SH-SY5Y (cell line): ENCODE data around the gene HEPACAM2.

Experiments used
- GATA2 ChIP-seq: IDR thresholded peaks from 2 replicates; pipeline ENCODE4 v1.6.1; 2011; ENCODE audit warnings: mild to moderate bottlenecking, low read depth, low read length
- GATA3 ChIP-seq: IDR thresholded peaks from 2 replicates; pipeline ENCODE4 v1.6.1; 2011; ENCODE audit warnings: low read depth, mild to moderate bottlenecking, low read length, moderate library complexity

The HEPACAM2 gene

DNA sequence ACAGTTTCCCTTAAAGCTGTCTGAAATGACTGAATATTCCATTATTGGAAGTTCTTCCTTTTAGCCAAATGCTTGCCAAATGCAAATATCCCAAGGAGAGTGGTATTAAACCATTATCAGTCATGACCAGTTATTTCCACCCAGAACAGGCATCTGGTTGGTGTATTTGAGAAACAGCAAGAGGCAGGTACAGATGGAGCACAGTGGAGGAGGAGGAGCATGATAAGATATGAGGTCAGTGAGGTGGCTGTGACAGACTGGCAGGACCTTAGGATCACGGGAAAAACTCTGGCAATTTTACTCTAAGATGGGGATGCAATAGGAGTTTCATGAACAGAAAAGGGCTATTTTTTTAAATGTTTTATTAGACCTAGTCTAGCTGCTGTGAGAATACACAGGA lies 6.4 kb downstream of the HEPACAM2 start:
- TF ChIP-seq GATA3 (no peak), GATA2 (no peak)

DNA sequence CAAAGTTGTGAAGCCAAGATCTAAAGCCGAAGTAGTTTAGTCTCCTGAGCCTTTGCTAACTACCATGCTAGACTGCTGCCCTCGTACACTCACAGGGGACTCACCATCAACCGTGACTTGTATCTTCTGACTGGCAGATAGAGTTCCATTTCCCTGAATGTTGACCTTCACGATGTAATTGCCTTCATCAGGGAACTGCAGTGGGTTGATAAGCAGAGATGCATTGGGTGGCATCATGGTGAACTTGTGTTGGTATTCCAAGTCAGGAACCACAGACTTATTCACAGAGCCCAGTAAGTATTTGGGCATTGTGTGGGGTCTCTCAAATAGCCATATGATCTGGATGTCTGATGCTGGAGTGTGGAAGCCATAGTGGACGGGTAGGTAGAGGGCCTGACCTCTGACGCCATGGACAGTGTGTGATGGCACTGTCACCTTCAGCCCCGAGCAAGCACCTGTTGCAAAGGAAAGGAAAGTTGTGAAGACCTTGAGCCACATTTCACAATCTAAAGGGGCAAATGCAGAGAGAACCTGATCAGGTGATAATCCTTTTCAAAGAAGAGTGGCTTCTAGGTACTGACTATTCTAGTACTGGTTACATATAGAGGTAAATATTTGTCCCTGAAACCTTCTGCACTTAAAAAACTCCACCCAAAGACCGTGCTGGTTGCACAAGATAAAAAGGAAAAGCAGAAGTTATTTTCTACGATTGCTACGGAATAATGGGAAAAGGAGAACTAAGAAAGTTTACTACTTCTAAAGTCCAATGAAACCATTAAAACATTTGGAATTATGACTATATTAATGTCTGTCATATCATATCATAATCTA lies 7.1 kb downstream of the HEPACAM2 start:
- no peak for TF ChIP-seq GATA3
- TF ChIP-seq GATA2: no peak

DNA sequence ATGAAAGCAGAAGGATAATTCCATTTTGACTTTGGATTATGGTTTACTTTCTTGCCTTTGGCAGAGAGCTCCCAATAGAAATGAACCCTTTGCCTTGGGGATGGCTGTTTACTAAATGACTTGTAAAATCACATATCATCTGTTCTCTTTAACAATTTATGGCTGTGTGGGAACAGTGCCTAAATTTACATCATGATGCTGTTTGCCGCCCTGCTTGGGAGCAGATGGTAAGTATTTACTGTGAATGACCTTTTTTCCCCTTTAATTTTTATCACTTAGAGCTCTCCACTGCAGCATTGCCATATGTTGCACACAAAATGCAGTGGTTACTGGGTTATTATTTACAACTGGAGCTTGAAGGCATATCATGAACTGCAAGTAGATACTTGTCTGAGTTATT lies 13.4 kb downstream of the HEPACAM2 start:
- TF ChIP-seq GATA3: no peak
- no peak for TF ChIP-seq GATA2

DNA sequence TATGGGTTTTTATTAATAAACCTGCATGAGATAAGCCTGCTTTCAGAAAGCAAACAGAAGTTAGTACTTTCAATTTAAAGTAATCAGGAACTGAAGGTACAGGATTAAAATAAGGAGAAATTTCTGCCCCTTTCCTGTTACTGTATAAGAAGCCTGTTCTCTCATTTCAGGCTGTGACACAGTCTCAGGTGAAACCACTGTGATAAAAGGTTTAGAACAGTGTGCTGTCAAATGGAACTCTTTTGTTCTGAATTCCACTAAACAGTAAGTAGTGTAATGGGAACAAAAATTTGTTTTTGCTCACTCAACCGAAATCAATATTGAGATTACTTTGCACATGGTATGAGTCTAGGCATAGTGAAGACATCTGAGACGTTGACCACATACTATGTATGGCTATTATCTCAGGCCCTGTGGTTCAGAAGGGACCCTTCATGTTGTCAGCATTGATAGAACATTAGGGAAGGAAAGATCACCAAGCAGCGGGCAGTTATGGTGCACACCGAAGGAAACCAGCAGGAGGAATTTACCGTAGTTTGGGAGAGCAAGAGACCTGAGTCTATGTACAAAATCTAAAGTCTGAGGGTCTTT lies 14.9 kb downstream of the HEPACAM2 start:
- no peak for TF ChIP-seq GATA3
- TF ChIP-seq GATA2: no peak

DNA sequence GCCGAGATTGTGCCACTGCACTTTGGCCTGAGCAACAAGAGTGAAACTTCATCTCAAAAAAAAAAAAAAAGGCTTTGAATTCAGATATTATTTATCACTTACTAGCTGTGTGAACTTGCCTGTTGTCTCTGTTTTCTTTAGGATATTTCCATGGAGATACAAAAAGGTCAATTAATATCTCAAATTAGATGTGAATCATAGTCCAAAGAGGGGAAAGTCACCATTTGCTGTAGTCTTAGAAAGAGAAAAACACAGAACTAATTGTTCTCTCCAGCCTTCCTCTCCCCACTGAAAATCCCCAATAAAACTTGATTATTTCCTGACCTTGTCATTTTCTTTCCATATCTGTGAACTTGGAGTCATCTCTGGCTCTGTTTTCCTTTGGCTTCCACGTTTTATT lies 21.2 kb downstream of the HEPACAM2 start:
- TF ChIP-seq GATA2: no peak
- no peak for TF ChIP-seq GATA3

DNA sequence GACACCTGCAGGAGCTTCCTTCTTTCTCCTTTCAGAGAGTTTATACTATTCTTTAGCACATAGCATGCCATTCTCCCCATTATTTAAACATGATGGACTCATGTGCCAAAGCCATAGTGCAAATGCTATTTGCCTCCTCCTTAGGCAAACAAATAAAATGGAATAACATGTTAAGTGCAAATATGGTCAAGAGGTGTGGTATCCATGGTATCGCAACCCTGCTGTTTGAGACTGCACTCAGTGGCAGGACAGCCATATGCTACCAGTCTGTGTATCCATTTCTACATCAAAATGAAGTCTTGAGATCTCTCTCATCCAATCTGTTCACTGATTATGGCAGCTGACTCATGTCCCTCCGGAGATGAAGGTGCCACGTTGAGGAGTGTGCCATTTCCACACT lies 22.8 kb downstream of the HEPACAM2 start:
- TF ChIP-seq GATA2: no peak
- no peak for TF ChIP-seq GATA3

DNA sequence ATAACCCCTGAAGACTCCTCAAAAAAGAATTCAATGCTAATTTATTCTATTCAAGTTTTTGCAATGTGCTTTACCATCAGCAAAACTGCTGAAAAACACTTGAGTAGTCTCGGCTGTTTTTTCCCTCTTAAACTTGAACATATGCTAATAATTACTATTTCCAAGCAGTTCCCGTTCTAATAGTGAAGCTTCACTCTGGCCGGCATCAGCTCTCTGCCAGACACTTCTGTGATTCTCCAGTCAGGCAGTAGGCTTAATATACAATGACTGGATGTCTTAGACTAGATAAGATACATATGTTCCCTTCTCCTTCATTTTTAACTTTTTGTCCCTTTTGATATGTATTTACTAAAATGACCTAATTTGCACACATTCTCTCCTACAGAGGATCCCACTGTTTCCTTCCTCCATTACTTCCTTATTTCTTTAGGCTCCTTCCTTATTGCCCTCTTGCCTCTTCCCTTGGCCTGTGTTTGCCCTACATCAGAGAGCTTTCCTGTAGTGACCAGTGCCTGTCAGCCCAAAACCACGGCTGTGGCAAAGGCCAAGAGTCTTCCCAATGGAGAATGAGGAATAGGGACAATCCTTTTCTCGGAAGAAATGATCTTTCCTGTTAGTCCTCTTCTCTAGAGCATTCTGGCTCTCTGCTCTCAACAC lies 23.5 kb downstream of the HEPACAM2 start:
- no peak for TF ChIP-seq GATA2
- TF ChIP-seq GATA3: no peak

DNA sequence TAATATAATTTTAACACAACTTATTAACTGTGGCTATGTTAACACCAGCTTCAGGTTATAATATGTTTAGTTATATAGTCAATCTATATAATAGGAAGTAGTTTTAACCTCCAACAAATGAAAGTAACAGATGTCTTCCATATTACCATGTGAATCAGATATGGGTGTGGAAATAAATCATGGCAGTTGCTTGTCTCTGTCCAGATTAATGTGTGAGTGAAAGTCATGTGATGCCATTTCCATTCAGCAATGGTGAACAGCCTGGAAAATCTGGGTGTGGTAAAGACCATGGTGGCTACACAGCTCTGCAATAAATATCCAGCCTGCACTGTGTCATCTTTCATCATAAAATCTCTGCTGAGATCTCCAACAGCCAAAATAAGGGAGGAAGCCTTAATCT lies 27.8 kb downstream of the HEPACAM2 start:
- peak; percentile 54; the same call in 1 of the 2 replicates for TF ChIP-seq GATA3
- peak; percentile 55; the same call in 1 of the 2 replicates for TF ChIP-seq GATA2

DNA sequence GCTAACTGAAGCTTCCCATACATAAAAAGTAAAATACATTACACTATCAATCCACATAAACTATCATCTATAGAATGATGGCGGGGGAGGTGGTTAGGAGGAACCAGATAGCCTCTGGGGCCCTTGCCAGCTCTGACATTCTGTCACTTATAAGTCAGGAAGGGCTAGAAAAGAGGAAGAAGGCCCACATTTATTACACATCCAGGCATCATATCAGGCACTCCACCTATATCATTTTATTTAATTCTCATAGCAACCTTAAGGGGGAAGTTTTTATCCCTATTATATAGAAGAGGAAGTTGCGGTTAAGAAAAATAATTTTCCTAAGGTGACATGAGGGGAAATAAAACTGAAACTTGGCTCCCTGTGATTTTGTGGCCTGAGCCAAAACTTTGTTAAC lies 29.9 kb downstream of the HEPACAM2 start:
- TF ChIP-seq GATA3: no peak
- TF ChIP-seq GATA2: no peak

DNA sequence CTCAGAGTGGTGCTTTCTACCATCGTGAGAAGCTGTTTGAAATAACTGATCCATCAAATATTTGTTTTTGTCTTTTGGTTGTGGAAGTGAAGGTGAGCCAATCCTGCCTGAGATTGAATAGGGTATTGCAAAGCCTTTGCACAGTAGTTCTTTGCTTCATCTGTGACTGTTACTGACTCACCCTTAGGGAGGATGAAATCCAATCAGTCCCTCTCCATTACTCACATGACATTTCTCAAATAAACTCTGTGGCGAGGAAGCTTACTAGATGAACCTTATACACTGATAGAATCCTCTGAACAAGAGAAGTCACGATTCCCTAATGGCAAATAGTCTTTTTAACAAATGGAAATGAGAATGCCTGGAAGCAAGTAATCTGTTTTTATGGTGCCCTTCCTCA lies 31.9 kb downstream of the HEPACAM2 start:
- TF ChIP-seq GATA3 (no peak), GATA2 (no peak)

DNA sequence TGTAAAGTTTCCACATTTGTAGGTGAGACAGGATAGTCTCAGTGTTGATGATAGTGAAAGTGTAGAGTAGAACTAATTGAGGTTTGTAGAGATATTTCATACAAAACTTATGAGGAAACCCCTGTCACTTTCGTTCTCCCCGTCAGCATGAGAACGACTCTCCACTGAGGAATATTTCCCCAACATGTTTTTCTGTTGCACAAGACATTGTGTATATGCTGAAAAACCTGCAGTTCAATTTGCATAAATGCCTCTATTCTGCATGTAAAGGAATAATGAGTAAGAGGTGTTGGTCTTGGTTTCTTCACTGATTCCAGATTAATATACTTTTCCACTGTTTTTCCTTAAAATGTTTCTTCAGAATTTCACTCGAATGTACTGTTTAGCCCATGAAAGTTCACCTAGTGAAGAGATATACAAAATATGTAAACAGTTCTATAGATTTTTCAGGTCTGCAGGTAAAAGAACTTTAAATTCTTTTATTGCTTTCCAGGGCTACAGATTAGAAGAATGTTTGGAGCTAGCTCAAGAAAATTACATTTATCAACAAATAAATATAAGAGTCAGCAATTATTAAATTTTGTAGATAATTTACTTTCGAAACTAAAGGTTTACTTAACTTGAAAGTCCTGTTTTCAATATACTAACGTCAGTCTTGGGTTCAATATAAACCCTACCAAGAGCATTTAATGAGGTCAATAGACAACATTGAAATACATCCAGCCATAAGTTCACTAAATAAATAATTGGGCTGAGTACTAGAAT lies 37.2 kb downstream of the HEPACAM2 start:
- TF ChIP-seq GATA2 (no peak), GATA3 (no peak)

DNA sequence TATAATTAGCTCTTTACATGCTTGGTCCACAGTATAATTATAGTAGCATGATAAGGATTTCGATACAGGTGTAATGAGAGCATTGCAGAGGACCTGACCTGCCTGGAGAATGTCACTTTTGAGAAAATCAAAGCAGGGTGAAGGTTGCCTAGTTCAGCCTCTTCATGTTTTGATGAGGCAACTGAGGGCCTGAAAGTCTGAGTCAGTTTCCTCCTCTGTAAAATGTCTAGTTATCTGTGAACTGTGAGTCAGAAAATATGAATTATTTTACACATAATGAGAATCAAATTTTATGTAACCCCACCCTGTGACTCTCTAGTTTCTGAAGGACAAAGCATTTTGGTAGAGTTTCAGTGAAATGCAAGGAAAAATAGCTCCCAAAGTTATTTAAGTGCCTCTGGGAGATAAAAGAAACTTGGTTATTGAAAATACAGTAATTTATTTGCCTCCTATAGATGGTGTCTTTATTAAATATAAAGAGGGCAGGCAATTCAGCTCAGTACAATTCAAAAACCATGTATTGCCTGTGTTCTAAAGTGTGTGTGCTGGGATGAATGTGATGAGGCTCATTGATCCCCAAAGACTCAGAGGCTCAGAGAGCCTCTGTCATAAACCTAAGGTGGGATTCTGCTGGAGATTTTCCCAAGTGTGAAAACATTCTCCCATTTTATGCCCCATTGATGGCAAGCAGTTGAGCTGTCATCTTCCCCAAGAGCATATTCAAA lies 40.8 kb downstream of the HEPACAM2 start:
- TF ChIP-seq GATA3 (no peak), GATA2 (no peak)

DNA sequence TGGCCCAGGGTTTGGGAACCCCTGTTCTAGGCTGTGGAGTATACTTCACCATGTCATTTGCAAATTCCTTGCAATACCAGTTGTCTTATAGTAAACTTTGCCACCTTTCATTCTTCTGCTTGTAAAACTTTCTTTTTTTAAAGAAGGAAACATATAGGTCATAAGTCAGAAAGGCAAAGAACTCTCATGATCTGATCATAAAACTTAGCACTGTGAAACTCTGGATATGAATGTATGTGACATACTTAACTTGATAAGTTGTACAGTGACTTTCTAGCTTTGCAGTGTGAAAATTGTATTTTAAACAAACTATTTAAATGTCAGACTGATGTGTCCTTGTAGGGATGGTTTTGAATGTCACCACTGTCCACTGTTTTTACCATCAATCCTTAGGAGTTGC lies 47.1 kb downstream of the HEPACAM2 start:
- TF ChIP-seq GATA3 (no peak), GATA2 (no peak)
